ENCODE results near the gene LUZP2.

Gene LUZP2

GRCh38 chr11:24734742-24735237 lies 237.9 kb downstream of the LUZP2 start:
- DNase-seq = no peak

- no peak for DNase-seq
Measured at GRCh38 chr11:24738972-24739371, 242.1 kb downstream of the LUZP2 start.

- no peak for DNase-seq
Measured at GRCh38 chr11:24739637-24740036, 242.8 kb downstream of the LUZP2 start.

GRCh38 chr11:24747275-24748251 lies 250.7 kb downstream of the LUZP2 start:
- DNase-seq = no peak

- no peak for DNase-seq
Measured at GRCh38 chr11:24748261-24748660, 251.4 kb downstream of the LUZP2 start.

GRCh38 chr11:24754406-24754805 lies 257.6 kb downstream of the LUZP2 start:
- DNase-seq = no peak

- no peak for DNase-seq
Measured at GRCh38 chr11:24755260-24755839, 258.5 kb downstream of the LUZP2 start.

- DNase-seq = no peak
Measured at GRCh38 chr11:24759742-24760141, 262.9 kb downstream of the LUZP2 start.

- DNase-seq = no peak
Measured at GRCh38 chr11:24760681-24761080, 263.8 kb downstream of the LUZP2 start.

GRCh38 chr11:24762076-24762475 lies 265.2 kb downstream of the LUZP2 start:
- no peak for DNase-seq

- no peak for DNase-seq
Measured at GRCh38 chr11:24767411-24767810, 270.6 kb downstream of the LUZP2 start.

- DNase-seq = no peak
Measured at GRCh38 chr11:24773322-24773721, 276.5 kb downstream of the LUZP2 start.

- DNase-seq = no peak
Measured at GRCh38 chr11:24779791-24780190, 282.9 kb downstream of the LUZP2 start.

GRCh38 chr11:24781288-24781687 lies 284.4 kb downstream of the LUZP2 start:
- DNase-seq = no peak

- no peak for DNase-seq
Measured at GRCh38 chr11:24793479-24793878, 296.6 kb downstream of the LUZP2 start.

- DNase-seq = no peak
Measured at GRCh38 chr11:24794064-24794463, 297.2 kb downstream of the LUZP2 start.

- no peak for DNase-seq
Measured at GRCh38 chr11:24805671-24806070, 308.8 kb downstream of the LUZP2 start.

- no peak for DNase-seq
Measured at GRCh38 chr11:24808173-24808572, 311.3 kb downstream of the LUZP2 start.

GRCh38 chr11:24819006-24819405 lies 322.2 kb downstream of the LUZP2 start:
- no peak for DNase-seq

- no peak for DNase-seq
Measured at GRCh38 chr11:24819863-24820434, 323.1 kb downstream of the LUZP2 start.

GRCh38 chr11:24820541-24820940 lies 323.7 kb downstream of the LUZP2 start:
- DNase-seq = no peak

- no peak for DNase-seq
Measured at GRCh38 chr11:24828938-24829605, 332.2 kb downstream of the LUZP2 start.

- no peak for DNase-seq
Measured at GRCh38 chr11:24833573-24833972, 336.7 kb downstream of the LUZP2 start.
